GM19395 (cell line): ENCODE measurements around the gene TP73.
A peak's percentile ranks its signal among the peaks of the same experiment; 100 is the strongest.

Experiments
- ATAC-seq: cut with Tn5 transposase; IDR thresholded peaks from one replicate; pipeline ENCODE4 v1.9.1; 2021; ENCODE audit warnings: mild to moderate bottlenecking, moderate library complexity; ENCODE audit not compliant: unreplicated experiment

The TP73 gene

DNA sequence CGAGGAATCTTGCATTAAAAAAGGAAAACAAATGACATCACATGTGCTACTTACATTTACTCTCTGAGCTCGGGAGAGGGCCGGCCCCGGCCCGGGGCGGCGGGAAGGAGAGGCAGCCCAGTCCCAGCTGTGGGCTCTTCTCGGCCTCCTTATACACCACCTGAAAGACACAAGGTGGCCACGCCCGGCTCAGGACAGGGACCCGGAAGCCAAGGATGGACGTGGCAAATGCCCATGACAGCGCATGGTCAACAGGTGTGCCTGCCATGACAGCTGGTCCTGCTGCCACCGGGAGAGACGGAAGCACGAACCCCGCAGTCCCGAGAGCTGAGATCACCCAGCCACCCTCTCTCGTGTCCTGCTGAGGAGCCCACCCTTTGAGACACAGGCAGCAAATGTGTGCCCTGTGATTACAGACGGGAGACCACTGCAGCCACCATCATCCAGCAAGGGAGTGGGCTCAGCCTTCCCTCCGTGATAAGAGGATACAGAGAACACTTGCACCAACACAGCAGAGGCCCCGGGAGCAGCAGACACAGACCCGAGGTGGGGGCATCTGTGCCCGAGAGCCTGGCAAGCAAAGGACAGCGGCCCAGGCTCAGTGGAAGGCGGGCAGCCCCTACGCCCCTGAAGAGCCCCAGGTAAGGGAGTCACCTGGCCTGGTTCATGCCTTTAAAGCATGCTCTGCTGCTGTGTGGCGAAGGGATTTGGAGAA, 18.8 kb upstream of the TP73 start:
- no peak for ATAC-seq

DNA sequence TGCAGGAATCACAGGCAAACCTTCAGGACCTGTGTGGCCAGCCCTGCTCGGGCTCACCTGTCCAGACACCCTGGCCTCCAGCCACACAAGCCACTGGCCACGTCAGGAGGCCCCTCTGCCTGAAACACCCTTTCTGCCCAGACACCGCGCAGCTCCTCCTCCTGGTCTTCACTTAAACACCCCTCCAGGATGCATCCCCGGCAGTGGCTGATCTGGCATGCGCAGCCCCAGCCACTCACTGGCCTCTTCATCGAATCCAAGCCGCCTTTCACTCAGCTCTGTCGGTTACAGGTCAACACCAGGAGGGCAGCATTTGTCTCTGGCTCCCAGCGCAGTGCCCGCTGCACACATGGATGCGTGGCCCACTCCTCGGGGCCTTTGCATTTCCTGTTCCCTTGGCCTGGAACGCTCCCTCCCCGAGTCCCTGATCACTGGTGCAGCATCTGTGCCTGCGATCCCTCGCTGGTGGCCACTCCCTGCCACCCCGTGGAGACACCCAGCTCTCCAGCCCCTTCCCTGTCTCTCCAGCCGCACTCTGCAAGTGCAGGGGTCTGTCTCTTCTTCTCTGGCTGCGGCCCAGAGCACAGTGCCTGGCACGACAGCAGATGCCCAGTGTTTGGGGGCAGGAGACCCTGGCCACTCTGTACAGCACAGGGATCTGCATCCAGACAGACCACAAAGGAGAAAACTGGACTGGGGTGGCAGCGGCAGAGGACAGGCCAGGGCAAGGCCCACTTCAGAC, 18.1 kb upstream of the TP73 start:
- ATAC-seq, result no peak

DNA sequence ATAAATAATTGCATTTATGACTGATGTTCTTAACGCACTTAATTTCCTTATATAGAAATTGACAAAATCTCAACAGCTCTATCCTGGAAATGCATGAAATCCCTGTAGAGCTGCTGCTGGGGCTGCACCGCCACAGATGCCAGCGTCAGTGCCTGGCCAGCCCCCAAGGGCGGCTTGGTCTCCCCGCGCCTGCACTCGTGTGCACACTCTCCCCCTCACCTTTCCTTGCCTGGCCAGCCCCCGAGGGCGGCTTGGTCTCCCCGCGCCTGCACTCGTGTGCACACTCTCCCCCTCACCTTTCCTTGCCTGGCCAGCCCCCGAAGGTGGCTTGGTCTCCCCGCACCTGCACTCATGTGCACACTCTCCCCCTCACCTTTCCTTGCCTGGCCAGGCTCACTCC, 16.2 kb upstream of the TP73 start:
- no peak for ATAC-seq

DNA sequence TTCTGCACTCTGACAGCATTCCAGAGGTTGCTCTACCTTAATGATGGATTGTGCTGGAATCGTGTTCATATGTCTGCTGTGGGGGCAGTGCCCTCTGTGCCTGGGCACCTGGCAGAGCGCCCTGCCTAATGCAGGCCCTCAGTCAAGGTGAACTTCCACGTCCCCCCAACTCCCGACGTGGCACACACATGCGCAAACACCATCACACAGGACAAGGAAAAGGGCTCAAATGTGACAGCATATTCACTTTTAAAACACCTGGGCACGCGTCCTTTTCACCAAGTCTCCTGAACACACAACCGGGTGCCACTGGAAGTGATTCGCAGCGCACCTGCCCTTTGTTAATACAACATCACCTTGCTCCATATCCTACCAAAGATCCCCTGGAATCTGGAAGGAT, 15.8 kb upstream of the TP73 start:
- ATAC-seq, result no peak

DNA sequence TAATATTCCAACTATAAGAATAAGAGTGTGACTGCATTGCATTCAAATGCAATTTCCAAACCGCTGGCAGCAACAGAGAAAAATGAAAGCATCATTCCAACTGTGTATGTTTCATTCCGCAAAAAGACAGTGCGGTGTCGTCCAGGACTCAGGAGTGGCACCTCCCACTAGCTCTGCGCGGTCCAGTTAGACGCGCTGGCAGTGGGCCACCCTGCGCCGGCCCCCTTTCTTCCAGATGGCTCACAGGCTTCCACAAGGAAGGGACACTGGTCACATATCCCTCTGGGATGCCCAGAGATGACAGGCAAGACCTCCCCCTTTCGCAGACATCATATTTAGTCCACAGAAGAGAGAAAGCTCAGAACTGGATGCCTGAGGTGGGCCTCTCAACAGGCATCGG, 14.3 kb upstream of the TP73 start:
- ATAC-seq, result no peak

DNA sequence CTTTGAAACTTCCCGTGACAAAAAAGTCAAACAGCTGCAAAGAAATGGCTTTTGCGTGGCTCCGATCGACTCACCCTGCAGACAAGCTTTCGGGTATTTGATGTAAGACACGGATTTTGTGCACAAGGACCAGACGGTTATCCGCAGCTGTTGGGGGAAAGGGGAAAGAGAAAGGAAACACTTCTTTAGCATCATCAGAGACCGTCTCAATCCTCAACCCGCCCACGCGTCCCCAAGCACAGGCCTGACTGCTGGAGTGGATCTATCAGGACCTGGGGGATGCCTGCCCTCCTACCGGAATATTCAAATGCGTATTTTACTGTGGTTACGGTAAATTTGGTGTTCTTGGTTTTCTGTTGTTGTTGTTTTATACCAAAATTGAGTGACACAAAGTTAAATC, 13.6 kb upstream of the TP73 start:
- no peak for ATAC-seq

DNA sequence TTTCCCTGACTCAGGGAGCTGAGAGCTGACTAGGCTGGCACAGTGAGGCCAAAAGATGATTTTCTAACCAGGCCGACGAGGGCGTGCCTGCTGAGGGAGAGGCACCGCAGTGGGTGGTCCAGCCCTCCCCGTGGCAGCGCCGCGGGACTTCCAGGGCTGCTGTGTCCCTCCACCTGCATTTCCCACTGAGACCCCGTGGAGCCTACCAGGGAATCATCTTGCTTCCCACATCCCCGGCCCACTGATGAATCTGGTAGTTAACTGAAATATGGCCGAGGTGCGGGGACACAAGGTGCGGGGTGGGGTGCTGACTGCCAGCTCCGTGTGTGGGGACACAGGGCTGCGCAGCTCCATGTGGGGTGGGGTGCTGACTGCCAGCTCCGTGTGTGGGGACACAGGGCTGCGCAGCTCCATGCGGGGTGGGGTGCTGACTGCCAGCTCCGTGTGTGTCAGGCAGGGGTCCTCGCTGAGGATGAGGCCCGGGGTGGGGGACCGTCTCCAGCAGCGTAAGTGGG, 12.9 kb upstream of the TP73 start:
- ATAC-seq, result no peak

DNA sequence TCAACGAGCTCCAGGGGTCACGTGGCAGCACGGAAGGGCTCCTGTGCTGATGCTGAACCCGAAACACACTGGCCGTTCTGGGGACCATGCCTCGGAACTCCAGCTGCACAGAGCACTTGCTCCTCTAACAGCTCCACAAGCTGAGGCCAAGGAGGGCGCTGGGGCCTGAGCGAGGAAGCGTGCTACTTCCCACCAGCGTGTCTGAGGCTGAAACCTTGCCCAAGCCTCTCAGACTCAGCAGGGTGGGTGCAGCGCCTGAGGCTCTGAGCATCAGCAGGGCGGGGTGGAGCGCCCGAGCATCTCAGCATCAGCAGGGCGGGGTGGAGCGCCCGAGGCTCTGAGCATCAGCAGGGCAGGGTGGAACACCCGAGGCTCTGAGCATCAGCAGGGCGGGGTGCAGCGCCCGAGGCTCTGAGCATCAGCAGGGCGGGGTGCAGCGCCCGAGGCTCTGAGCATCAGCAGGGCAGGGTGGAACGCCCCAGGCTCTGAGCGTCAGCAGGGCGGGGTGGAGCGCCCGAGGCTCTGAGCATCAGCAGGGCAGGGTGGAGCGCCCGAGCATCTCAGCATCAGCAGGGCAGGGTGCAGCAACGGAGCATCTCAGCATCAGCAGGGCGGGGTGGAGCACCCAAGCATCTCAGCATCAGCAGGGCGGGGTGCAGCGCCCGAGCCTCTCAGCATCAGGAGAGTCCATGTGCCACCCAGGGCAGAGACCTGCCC, 12.0 kb upstream of the TP73 start:
- no peak for ATAC-seq

DNA sequence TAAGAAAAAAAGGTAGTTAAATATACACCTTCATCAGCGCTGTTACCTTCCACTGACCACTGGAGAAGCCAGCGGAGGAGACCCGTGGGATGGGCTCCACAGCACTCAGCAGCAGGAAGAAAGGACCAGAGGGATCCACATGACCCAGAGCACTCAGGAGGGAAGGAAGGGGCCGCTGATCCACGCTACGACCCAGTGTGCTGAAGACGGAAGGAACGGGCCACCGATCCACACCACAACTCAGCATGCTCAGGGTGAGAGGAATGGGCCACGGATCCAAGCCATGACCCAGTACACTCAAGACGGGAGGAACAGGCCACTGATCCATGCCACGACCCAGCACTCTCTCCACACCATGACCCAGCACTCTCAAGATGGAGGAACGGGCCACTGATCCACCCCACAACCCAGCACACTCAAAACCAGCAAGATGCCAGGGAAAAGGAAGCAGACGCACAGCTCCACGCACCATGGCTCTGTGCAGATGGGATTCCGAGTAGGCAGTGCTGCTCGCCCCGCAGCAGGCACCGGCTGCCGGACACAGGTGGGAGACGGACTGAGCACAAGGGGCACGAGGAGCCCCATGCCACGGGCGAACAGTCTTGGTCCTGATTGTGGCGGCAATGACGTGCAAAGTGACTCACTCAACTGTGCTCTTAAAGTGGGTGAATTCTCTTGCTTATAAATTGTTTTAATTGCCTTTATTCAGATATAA, 11.1 kb upstream of the TP73 start:
- no peak for ATAC-seq

DNA sequence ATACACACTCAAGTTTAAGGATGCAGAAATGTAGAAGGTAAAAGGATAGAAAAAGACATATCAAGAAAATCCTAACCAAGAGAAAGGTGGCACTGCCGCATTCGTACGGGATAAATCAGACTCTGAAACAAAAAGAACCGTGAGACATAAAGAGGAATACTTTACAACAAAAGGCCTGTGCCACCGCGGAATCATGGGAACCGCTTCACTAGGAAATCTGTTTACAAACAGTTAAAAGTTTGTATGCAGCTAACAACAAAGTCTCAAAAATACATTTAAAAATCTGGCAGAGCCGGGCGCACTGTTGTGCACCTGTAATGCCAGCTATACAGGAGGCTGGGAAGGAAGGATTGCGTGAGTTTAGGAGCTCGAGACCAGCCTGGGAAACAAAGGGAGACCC, 10.5 kb upstream of the TP73 start:
- no peak for ATAC-seq

DNA sequence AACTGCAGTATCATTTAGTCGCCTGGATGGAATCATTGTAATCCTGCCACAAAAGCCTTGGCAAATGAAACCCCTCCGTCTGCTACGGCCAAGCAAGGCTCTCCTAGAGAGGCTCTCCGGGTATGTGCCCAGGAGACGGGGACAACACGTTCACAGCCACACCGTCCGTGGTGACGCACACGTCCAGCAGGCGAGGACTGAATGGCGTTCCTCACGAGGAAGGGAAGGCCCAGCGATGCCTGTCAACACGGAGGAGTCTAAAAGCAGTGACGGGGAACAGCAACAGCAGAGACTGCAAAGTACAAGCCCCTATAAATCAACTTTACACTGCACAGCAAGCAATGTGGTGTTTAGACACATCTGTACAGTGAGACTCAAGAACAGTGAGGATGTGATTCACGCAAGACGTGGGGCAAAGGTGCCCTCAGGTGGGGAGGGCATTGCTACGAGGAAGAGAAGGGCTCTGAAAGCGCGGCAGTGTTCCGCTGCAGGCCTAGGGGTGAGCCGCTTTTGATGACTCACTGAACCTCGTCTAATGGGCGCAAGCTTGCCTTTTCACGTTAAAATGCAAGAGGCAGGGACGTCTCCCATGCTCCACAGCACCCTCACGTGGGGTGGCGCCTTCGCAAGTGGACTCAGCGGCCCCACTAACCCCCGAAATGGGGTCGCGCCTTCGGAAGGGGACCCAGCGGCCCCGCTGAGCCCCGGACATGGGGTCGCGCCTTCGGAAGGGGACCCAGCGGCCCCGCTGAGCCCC, 9.2 kb upstream of the TP73 start:
- no peak for ATAC-seq

DNA sequence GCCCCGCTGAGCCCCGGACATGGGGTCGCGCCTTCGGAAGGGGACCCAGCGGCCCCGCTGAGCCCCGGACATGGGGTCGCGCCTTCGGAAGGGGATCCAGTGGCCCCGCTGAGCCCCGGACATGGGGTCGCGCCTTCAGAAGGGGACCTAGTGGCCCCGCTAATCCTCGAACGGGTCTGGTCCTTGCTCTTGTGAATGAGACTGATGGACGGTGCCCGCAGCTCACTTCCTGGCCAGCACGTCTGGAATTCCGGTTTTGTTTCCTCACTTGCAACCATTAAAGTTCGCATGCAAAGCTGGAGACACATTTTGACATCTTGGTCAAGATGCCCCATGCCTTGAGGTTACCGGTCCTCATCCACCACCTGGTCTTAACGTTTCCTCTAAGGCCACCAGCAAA, 8.0 kb upstream of the TP73 start:
- ATAC-seq, result no peak

DNA sequence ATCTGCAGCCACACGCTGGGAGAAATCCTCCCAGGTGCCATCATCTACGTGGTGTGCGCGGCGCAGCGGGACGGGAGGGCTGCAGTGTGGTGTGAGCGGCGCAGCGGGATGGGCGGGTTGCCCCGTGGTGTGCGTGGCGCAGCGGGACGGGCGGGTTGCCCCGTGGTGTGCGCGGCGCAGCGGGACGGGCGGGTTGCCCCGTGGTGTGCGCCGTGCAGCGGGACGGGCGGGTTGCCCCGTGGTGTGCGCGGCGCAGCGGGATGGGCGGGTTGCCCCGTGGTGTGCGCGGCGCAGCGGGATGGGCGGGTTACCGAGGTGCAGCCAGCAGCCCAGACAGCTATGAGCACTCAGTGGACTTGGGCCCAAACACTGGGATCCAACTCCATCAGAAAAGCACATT, 7.1 kb upstream of the TP73 start:
- no peak for ATAC-seq

DNA sequence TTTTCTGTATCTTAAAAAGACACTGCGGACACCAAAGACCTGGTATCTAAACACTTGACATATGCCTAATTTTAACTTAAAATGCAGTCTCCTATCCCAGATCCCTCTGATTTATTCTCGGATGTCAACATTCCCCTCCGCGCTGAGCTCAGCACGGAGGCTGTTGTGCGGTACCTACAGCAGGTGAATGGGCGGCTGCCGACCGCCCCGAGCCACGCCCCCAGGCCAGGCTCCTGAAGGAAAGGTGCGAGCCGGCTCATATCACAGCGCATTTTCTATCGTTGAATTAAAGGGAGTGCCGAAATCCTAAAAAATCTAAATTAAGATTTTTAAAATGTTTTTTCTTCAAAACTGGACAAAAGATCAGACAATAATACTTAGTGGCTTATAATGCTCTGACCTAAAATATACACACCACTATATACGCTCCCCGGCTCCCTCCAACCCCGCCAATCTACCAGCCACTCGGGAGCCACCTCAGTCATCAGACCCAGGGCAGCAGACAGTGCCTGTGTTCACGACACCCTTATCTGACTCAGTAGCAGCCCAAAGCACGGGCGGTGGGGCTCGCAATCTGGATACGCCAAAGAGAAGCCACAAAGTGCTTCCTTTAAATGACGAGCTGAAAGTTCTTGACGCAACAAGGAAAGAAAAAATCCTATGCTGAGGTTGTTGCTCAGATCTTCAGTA, 6.5 kb upstream of the TP73 start:
- ATAC-seq, result no peak

DNA sequence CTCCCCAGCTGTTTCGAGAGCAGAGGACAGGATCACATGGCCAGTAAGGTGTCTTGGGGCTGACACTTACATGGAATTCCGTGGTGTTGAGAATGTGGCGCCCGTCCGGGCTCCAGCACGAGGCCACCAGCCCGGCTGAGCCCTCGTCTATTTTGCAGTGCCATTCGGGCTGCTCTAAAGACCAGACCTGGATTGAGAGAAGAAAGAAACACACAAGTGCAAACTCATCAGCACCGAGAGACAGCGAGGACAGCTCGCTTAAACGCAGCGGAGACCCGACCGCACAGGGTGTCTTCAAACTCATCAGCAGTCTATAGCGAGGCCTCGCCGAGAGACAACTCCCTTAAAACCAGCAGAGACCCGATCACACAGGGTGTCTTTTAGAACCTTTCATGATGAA, 5.7 kb upstream of the TP73 start:
- ATAC-seq, result no peak

DNA sequence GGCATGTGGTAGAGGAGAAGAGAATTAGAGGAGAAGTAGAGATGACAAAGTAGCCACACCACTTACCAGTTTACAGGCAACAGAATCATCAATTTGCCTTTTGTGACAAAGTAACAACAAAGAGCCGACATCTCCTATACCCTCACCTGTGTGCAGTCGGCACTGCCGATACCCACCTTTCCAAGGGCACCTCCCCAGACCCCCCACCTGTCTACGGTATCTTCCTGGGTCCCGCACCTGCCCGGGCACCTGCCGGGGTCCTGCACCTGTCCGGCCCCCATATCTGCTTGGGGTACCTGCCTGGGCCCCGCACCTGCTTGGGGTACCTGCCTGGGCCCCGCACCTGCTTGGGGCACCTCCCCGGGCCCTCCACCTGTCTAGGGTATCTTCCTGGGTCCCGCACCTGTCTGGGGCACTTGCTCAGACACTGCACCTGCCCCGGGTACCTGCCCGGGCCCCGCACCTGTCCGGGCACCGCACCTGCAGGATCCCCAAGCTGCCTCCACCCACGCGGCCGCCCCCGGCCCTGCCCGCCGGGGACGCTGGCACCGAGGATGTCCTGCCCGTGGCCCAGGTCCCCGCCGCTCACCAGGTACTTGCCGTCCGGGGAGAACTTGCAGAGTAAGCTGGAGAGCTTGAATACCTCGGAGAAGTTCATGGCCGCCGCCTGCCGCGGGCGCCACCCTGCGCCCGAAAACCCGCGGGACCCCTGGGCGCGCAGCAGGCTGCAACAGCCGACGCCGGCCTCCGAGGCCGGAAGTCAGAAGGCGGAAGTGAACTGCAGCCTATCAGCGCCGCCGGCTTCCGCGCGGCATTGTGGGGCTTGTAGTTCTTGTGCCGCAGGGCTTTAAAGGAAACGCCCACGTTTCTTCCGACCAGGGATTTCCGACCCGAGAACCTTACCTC, 2.7 kb upstream of the TP73 start, which contains the start of gene WRAP73:
TSS of gene WRAP73 (minus strand) at position 762 of the 906 bp plus-strand sequence. CDS start at position 658, 104 bp downstream.
- peak; percentile 80 for ATAC-seq

DNA sequence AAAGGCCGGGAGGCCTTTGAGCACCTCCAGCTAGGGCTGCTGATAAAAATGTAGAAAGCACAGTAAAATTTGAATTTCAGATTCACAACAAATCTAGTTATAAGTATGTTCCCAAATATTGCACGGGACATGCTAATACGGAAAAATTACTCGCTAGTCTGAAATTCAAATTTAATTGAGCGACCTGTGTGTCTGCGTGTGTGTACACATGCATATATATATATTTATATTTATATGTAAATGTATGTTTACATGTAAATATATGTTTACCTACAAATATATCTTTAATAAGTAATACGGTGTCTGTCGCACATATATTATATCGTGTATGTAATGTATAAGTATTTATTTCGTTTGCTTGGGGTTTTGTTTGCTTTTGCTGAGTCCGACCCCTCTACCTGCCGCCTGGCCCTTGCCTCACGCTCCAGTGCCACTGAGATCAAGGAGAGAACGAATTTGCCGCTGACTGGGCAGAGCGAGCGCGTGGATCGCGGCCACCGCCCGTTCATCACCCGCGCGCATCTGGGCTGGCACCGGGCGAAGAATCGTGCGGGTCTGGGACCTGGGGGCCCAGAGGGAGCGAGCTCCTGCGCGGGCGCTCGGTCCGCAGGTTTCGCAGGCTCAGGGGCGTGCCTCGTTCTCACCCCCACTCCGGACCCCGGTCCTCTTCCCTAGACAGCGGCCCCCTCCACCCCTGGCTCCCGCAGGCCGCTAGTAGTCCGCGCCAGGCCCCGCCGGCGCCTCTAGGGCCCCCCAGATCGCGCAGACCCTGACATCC, 1.9 kb upstream of the TP73 start:
- ATAC-seq, result no peak
